HG03108 (cell line): ENCODE data around the gene S100A16.
"Not testable (repeated sequence)": the region's sequence is repeated elsewhere in the genome, so short reads cannot be mapped to it uniquely, and the experiment has no call there.

Experiments
- ATAC-seq: cut with Tn5 transposase; IDR thresholded peaks from one replicate; pipeline ENCODE4 v1.9.1; 2021; ENCODE audit warnings: moderate library complexity; ENCODE audit not compliant: unreplicated experiment

S100A16 gene, protein sequence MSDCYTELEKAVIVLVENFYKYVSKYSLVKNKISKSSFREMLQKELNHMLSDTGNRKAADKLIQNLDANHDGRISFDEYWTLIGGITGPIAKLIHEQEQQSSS

DNA sequence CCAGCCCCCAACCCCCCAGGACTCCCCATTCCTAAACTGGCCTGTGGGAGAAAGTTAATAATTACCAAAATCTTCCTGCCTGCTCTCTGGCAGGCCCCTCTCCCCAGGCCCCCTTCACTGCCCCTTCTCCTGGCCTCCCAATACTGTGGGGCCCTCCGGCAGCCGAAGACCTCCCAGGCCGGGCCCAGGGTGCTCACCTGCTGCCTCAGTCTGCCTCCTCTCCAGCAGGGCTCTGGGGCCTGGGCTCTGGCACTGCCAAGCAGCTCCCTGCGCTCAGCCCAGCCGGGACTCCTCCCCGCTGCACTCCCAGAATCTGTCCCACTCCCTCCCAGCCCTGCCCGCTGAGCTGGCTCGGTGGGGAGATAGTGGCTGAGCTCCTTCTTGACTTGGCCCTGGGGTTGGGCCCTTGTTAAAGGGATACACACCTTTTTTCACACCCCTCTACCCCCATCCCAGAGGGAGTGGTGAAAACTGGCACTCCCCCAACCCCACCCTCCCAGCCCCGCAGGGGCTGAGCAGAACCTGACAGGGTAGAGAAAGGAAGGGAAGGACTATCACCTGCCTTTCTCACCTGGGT is at the start of gene S100A16:
TSS of gene S100A16 (minus strand) at position 383 of the 577 bp plus-strand sequence. CDS start 4,986 bp downstream, outside the sequence.
- no peak for ATAC-seq

GRCh38 chr1:153662269-153662668 is 49.3 kb upstream of the S100A16 start:
- ATAC-seq = no peak

DNA sequence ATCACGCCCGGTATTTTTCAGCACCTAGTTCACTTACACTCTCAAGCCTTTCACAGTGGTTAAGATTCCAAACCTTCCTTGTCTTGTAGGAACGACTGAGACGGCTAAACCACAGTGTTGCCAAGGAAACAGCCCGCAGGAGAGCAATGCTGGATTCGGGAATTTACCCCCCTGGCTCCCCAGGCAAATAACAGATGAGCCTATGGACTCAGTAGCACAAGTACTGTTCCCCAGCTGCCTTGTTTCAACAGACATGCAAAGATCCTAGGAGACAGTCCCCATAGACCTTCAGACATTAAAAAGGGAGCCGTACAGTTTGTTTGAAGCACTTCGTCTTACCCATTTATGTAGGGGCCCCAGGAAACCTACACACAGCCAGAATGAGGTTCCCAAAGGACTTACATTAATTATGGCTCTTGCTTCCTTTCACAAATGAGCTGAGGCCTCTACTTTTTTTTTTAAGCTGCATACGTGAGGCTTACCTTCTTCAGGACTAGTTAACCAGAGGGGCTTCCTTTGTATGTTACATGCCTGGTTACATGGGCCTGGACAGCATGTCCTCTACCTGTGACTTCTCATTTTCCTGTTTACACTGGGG is 48.3 kb upstream of the S100A16 start:
- no peak for ATAC-seq

GRCh38 chr1:153659656-153660055 is 46.7 kb upstream of the S100A16 start:
- no peak for ATAC-seq

DNA sequence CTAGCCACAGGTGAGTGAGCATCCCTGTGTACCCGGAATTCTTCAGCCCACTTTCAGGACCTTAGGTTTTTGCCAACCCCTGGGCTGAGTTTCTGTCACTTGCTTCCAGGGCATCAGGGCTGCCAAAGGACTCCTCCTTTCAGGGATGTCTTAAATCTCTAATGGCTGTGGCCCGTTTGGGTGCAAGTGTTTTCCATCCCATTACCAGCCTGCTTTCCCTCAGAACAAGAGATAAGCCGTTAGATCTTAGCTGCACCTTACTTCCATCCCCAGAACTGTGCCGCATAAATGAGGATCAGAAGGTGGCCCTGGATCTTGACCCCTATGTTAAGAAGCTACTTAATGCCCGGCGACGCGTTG is 46.2 kb upstream of the S100A16 start:
- ATAC-seq = no peak

- ATAC-seq = peak; percentile 77
Measured at GRCh38 chr1:153658400-153659174, 45.6 kb upstream of the S100A16 start, which contains the start of gene SNAPIN. Gene SNAPIN (plus strand): TSS chr1:153658703. CDS start chr1:153658744, 41 bp downstream.

GRCh38 chr1:153655333-153655732 is 42.4 kb upstream of the S100A16 start:
- ATAC-seq = no peak

GRCh38 chr1:153652805-153653500 is 40.0 kb upstream of the S100A16 start:
- no peak for ATAC-seq

- no peak for ATAC-seq
Measured at GRCh38 chr1:153651771-153652170, 38.8 kb upstream of the S100A16 start.

DNA sequence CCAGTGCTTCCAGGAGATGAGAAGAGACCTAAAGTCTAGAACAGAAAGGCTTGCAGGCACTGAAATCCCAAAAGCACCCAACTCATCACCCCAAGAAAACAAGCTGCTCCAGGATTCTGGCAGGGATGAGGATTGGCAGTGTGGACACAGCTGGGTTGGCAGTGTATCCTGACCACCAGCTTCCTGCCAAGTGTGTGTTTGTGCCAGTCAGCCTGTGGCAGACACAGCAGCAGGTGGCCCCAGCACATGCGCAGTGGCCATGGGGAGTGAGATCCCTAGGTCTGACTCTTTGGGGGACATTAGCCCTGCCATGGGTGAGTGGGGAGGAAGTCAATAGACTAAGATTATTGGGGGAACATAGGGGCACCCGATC is 36.9 kb upstream of the S100A16 start:
- no peak for ATAC-seq

DNA sequence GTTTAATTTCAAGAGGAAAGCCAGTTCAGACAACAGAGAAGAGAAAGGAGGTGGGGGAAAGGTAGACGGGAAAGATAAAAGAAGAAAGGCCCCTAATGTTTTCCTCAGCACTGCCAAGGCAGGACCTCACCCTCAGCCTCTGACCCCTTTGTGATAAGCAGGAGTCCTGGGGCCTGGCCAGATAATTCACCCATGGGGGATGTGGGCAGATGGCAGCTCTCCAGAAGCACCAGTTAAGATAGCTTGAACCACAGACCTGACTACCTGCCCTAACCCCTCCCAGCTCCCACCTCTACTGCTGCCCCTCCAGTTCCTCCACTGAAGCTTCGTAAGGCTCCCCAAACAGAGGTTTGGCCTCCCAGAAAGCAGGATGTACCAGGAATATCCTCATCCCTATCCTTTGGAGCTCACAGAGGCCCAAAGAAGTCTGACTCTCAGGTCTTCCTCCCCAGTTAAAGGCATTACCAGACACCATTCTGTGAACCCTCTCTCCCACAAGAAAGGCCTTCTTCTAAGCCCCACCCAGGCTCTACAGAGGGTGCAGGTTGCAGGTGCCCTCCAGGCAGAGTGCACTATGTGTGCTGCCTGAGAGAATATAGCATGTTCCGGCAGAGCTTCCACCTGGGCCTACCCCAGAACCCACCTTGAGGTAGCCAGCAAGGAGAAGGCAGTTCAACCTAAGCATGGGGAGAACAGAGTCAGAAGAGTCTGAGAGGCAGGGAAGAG is 36.4 kb upstream of the S100A16 start:
- no peak for ATAC-seq

DNA sequence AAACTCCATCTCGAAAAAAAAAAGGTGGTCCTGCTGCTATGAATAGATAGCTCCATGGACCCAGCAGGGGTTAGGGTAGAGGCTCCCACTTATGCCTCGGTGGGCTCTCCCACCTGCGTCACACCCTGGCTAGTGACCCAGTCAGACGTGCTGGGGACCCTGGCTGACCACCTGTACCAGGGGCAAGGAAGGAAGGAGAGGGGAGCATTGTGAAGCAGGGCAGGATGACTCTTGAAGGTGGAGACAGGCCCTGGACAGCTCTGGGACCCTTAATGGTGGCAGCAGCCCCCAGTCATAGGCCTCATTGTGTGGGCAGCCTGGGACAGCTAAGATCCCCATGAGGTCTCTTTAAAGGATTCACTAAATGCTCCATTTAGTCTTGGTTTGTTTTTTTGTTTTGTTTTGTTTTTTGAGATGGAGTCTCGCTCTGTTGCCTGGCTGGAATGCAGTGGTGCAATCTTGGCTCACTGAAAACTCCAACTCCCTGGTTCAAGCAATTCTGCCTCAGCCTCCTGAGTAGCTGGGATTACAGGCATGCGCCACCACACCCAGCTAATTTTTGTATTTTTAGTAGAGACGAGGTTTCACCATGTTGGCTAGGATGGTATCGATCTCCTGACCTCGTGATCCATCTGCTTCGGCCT is 35.2 kb upstream of the S100A16 start:
- no peak for ATAC-seq

DNA sequence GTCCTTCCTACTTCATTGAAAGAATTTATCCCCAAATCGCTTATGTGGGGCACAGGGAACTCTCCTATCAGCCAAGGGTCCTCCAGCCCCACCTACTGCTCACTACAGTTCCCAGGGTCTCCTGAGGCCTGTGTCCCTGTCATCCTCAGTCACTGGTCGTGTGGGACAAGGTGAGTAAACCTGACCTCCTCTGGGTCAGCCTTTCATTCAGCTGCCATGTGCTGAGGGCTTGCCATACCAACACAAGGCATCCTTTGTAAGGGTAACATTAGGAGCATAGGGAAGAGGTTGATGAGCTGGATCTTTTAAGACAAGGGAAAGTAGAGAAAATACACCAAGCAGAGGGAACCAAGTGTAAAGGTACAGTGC is 34.4 kb upstream of the S100A16 start:
- no peak for ATAC-seq

GRCh38 chr1:153646672-153647345 is 33.9 kb upstream of the S100A16 start:
- ATAC-seq = no peak

- no peak for ATAC-seq
Measured at GRCh38 chr1:153643816-153644215, 30.9 kb upstream of the S100A16 start.

DNA sequence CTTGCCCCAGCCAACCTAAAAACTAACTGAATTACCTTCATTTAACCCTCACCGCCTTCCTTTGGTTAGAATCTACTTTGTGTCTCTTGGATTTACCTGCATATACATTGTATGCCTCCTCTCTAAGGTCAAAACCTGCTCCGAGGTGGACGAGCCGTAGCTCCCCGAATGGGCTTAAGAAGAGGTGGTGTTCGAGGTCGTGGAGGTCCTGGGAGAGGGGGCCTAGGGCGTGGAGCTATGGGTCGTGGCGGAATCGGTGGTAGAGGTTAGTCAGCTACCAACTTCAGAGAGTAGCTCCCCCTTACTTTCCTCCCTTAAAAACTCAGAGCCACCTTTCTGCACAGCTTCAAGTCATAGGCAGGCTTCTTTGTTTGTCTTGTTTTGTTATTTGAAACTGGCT is 30.2 kb upstream of the S100A16 start:
- no peak for ATAC-seq

- ATAC-seq = no peak
Measured at GRCh38 chr1:153642161-153642560, 29.2 kb upstream of the S100A16 start.

DNA sequence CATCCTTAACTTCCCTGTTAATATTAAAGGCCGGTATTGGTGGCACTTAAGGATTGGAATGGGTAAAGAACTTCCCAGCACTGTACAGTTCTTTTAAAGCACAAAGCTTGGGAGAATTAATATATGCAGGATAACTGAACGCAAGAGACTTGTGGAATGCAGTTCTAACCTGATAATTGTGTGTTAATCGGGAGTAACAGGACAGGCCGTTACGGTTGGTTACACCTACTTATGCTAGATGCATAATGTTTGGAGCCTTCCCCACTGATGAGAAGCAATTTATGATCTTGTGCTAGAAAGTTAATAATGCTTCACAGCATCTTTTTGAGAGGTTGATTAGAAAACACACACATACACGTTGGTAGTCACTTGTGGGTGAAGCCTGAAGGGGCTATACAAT is 27.9 kb upstream of the S100A16 start:
- no peak for ATAC-seq

- not testable (repeated sequence) for ATAC-seq
Measured at GRCh38 chr1:153640213-153640612, 27.3 kb upstream of the S100A16 start.

GRCh38 chr1:153639280-153639679 is 26.3 kb upstream of the S100A16 start:
- no peak for ATAC-seq
